Endothelial cell of umbilical vein (primary cell): ENCODE results near the gene UBXN6.

ENCODE experiments used
- CTCF ChIP-seq, 2 donors: IDR thresholded peaks; 1 replicate in 1 of 2; 2 replicates in 1 of 2; pipeline ENCODE4 v1.5.1; 2011; ENCODE audit warnings: low read length in 2 of 2, mild to moderate bottlenecking in 2 of 2, moderate library complexity in 2 of 2, control low read depth in 1 of 2, inconsistent platforms in 1 of 2, low read depth in 1 of 2; ENCODE audit not compliant: insufficient read depth in 1 of 2; ENCODE audit errors: extremely low read depth in 1 of 2
- EZH2 ChIP-seq: IDR thresholded peaks from 2 replicates; pipeline ENCODE4 v1.6.1; 2012; ENCODE audit warnings: borderline replicate concordance, low read depth, mild to moderate bottlenecking, moderate library complexity, low read length, inconsistent platforms; ENCODE audit not compliant: severe bottlenecking
- MAX ChIP-seq: IDR thresholded peaks from 2 replicates; pipeline ENCODE4 v1.6.1; 2011; ENCODE audit not compliant: insufficient read depth, insufficient read length
- MYC ChIP-seq: IDR thresholded peaks from one replicate; pipeline ENCODE4 v1.6.1; 2011; ENCODE audit warnings: mild to moderate bottlenecking, low read depth, low read length
- POLR2A ChIP-seq: IDR thresholded peaks from 2 replicates; pipeline ENCODE4 v1.6.1; 2012; ENCODE audit warnings: low read depth, mild to moderate bottlenecking, control low read depth, low read length
- POLR2AphosphoS5 ChIP-seq: IDR thresholded peaks from 2 replicates; pipeline ENCODE4 v1.6.1; 2012; ENCODE audit warnings: low read depth, mild to moderate bottlenecking, control low read depth, low read length, moderate library complexity; ENCODE audit not compliant: insufficient read depth

GRCh38 chr19:4428326-4428975 is 29.1 kb downstream of the UBXN6 start:
- TF ChIP-seq CTCF (IDR thresholded peaks at IDR 0.05; ENCODE audit: extremely low read depth in 1 of 2, insufficient read depth in 1 of 2, low read depth in 1 of 2, low read length in 2 of 2) (no peak), POLR2AphosphoS5 (no peak), EZH2 (no peak), POLR2A (no peak), MAX (no peak), MYC (no peak)
